Colon (tissue), 2 donors: ENCODE data around the gene CC2D1A.
"Not testable (repeated sequence)": the region's sequence is repeated elsewhere in the genome, so short reads cannot be mapped to it uniquely, and the experiment has no call there.

ENCODE experiments used
- FAIRE-seq: peaks from 2 replicates; lab custom pipeline; 2012; peaks lifted over from hg19 to GRCh38; lab: Jason Lieb, UNC
- donor health status: control.
- donor health status: control.

Gene CC2D1A

GRCh38 chr19:13962699-13963602, 57.0 kb downstream of the CC2D1A start:
- FAIRE-seq, result no peak

GRCh38 chr19:13963603-13964105, 57.7 kb downstream of the CC2D1A start:
- no peak for FAIRE-seq

- FAIRE-seq, result no peak
Observed at GRCh38 chr19:13964776-13965175, 58.8 kb downstream of the CC2D1A start.

- no peak for FAIRE-seq
Observed at GRCh38 chr19:13965377-13965896, 59.4 kb downstream of the CC2D1A start.

- no peak for FAIRE-seq
Observed at GRCh38 chr19:13965926-13966683, 60.1 kb downstream of the CC2D1A start.

- FAIRE-seq, result no peak
Observed at GRCh38 chr19:13966684-13967128, 60.7 kb downstream of the CC2D1A start.

- FAIRE-seq, result not testable (repeated sequence)
Observed at GRCh38 chr19:13967206-13967605, 61.2 kb downstream of the CC2D1A start.

- FAIRE-seq, result no peak
Observed at GRCh38 chr19:13968383-13968935, 62.5 kb downstream of the CC2D1A start.

- no peak for FAIRE-seq
Observed at GRCh38 chr19:13968999-13969398, 63.0 kb downstream of the CC2D1A start.

- FAIRE-seq, result no peak
Observed at GRCh38 chr19:13969897-13970296, 63.9 kb downstream of the CC2D1A start.

- FAIRE-seq, result not testable (repeated sequence)
Observed at GRCh38 chr19:13971868-13972267, 65.9 kb downstream of the CC2D1A start.

- FAIRE-seq, result no peak
Observed at GRCh38 chr19:13972368-13973155, 66.6 kb downstream of the CC2D1A start.

GRCh38 chr19:13973479-13973878, 67.5 kb downstream of the CC2D1A start:
- not testable (repeated sequence) for FAIRE-seq

GRCh38 chr19:13974073-13974472, 68.1 kb downstream of the CC2D1A start:
- no peak for FAIRE-seq

- FAIRE-seq, result no peak
Observed at GRCh38 chr19:13975870-13976269, 69.9 kb downstream of the CC2D1A start.

GRCh38 chr19:13976446-13976845, 70.4 kb downstream of the CC2D1A start:
- no peak for FAIRE-seq

- no peak for FAIRE-seq
Observed at GRCh38 chr19:13977803-13978202, 71.8 kb downstream of the CC2D1A start.

- FAIRE-seq, result no peak
Observed at GRCh38 chr19:13978351-13979243, 72.6 kb downstream of the CC2D1A start.

- FAIRE-seq, result no peak
Observed at GRCh38 chr19:13979244-13979615, 73.2 kb downstream of the CC2D1A start.

- no peak for FAIRE-seq
Observed at GRCh38 chr19:13979686-13980085, 73.7 kb downstream of the CC2D1A start.

- no peak for FAIRE-seq
Observed at GRCh38 chr19:13980340-13980739, 74.3 kb downstream of the CC2D1A start.
